IPS DF 6.9 (cell line): ENCODE results near the gene FANCL.
"Not testable (repeated sequence)": the region's sequence is repeated elsewhere in the genome, so short reads cannot be mapped to it uniquely, and the experiment has no call there.

ENCODE experiments used
- DNase-seq: peaks from one replicate; pipeline ENCODE4 v3.0.0-alpha.2; 2013; ENCODE audit warnings: low read depth, low spot score
- H3K27ac ChIP-seq: one replicate; pipeline ENCODE4 v1.5.1; 2013; ENCODE audit warnings: low read length, control low read depth
- H3K27me3 ChIP-seq: 2 replicates; pipeline ENCODE4 v1.6.1; 2013; ENCODE audit warnings: mild to moderate bottlenecking, low read length; ENCODE audit not compliant: control insufficient read depth, insufficient read depth
- H3K36me3 ChIP-seq: 2 replicates; pipeline ENCODE4 v1.6.1; 2013; ENCODE audit warnings: low read length; ENCODE audit not compliant: control insufficient read depth, insufficient read depth
- H3K4me1 ChIP-seq: 2 replicates; pipeline ENCODE4 v1.6.1; 2013; ENCODE audit warnings: low read length; ENCODE audit not compliant: control insufficient read depth, insufficient read depth
- H3K4me3 ChIP-seq: 2 replicates; pipeline ENCODE4 v1.5.1; 2013; ENCODE audit warnings: mild to moderate bottlenecking, low read length
- H3K9me3 ChIP-seq: 2 replicates; pipeline ENCODE4 v1.6.1; 2013; ENCODE audit warnings: low read length, inconsistent platforms; ENCODE audit not compliant: control insufficient read depth, insufficient read depth
- WGBS: extraction: QIAGEN DNeasy Blood & Tissue Kit; methylation state at CpG from one replicate; pipeline ENCODE4 v1.1.7; 2013; ENCODE audit warnings: mixed read lengths, missing lambda C conversion rate; ENCODE audit not compliant: insufficient read length, insufficient coverage; 5-methylcytosine and 5-hydroxymethylcytosine counted together

The FANCL gene

GRCh38 chr2:58155160-58155778, 85.9 kb downstream of the FANCL start:
- DNase-seq: no peak
- no peaks in the 10 kb centered on the region; the same call in 1 of the 2 replicates for H3K4me1 ChIP-seq
- no CpG with 5 or more reads among the region's 7 CpGs for WGBS
- no peak overlapping the region for H3K27ac ChIP-seq
- no peaks in the 10 kb centered on the region for H3K27me3 ChIP-seq
- no peaks in the 10 kb centered on the region for H3K36me3 ChIP-seq
- H3K9me3 ChIP-seq: no peaks in the 10 kb centered on the region
- H3K4me3 ChIP-seq: no peak overlapping the region

DNA sequence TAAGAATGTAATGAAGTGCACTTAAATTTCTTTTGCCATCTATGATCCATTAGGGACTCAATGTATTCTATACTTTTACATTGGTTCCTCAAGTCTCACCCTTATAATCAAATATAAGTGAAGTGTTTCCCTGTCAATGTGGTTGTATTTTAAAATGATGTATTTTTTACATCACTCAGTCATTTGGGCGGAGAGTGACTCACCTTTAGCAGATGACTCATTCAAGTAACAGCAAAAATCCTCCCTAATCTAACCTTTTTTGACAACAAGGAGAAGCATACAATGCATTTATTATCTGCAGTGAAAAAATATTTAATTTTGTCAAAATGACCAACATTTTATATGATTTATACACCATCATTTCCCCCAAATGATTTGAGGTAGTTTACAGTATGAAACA, 94.4 kb downstream of the FANCL start:
- no peaks in the 10 kb centered on the region for H3K36me3 ChIP-seq
- no peaks in the 10 kb centered on the region for H3K4me1 ChIP-seq
- no peak overlapping the region for H3K27ac ChIP-seq
- WGBS: no CpG with 5 or more reads among the region's 1 CpG
- H3K27me3 ChIP-seq: no peaks in the 10 kb centered on the region
- DNase-seq: no peak
- H3K4me3 ChIP-seq: no peak overlapping the region
- H3K9me3 ChIP-seq: no peaks in the 10 kb centered on the region

- H3K36me3 ChIP-seq, H3K4me1 ChIP-seq, H3K27me3 ChIP-seq, DNase-seq, H3K27ac ChIP-seq, H3K4me3 ChIP-seq, H3K9me3 ChIP-seq: not testable (repeated sequence)
- WGBS: no CpG with 5 or more reads among the region's 6 CpGs
Observed at GRCh38 chr2:58145769-58146168, 95.4 kb downstream of the FANCL start.

DNA sequence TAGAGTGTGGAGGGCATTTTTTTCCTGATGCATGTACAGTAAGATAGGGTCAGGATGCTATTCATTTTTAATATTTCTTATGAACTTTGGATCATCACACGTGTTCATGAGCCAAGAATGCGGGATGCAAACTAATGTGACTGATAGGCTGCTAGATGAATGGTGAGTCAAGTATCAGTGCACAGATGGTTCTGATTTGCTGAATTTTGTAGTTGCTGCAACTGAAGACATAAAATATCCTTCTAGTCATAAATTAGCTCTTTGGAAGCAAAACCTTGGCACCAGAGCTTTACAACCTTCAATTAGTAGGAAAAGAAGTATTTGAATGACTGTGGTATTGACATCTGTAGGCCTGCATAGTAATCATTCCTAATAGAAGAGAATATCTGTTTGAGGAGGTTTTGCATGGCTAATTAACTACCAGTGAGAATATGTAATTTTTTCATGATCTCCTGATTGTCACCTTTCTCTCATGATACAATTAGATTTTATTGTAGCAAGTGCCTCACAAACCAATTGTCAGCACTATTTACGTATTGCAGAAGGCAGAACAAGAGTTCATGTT, 100.5 kb downstream of the FANCL start:
- Histone ChIP-seq H3K36me3 (no peaks in the 10 kb centered on the region), H3K27ac (no peak overlapping the region), H3K4me1 (no peaks in the 10 kb centered on the region), H3K4me3 (no peak overlapping the region), H3K27me3 (no peaks in the 10 kb centered on the region), H3K9me3 (no peaks in the 10 kb centered on the region)
- no CpG with 5 or more reads among the region's 3 CpGs for WGBS
- DNase-seq: no peak

- H3K4me3 ChIP-seq: no peak overlapping the region
- H3K9me3 ChIP-seq: no peaks in the 10 kb centered on the region
- DNase-seq: no peak
- H3K27me3 ChIP-seq: no peaks in the 10 kb centered on the region
- no peak overlapping the region for H3K27ac ChIP-seq
- H3K4me1 ChIP-seq: no peaks in the 10 kb centered on the region
- H3K36me3 ChIP-seq: no peaks in the 10 kb centered on the region
- WGBS: no CpG with 5 or more reads among the region's 3 CpGs
Observed at GRCh38 chr2:58138396-58139030, 102.6 kb downstream of the FANCL start.

- Histone ChIP-seq H3K9me3 (no peaks in the 10 kb centered on the region), H3K4me3 (no peak overlapping the region), H3K27ac (no peak overlapping the region), H3K27me3 (no peaks in the 10 kb centered on the region), H3K4me1 (no peaks in the 10 kb centered on the region), H3K36me3 (no peaks in the 10 kb centered on the region)
- WGBS: no CpG with 5 or more reads among the region's 1 CpG
- DNase-seq: no peak
Observed at GRCh38 chr2:58137856-58138255, 103.3 kb downstream of the FANCL start.

DNA sequence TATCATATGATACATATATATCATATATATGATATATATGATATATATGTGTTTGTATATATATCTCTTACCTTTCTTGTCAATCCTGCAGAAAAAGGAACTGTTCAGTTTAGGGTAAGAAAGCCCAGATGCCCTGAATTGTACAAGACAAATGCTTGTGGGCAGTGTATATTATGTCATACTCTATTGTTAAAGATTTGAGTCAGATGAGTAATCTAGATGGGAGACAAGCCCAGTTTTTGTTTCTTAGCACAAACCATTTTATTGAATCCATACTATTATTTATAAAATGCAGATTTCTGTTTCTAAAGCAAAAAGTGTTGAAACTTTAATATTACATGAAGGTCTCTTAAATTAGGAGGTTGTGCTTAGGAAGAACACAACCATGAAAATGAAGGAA, 103.9 kb downstream of the FANCL start:
- DNase-seq: no peak
- no peak overlapping the region for H3K27ac ChIP-seq
- no peaks in the 10 kb centered on the region for H3K4me1 ChIP-seq
- no peaks in the 10 kb centered on the region for H3K27me3 ChIP-seq
- no peaks in the 10 kb centered on the region for H3K9me3 ChIP-seq
- H3K36me3 ChIP-seq: no peaks in the 10 kb centered on the region
- no peak overlapping the region for H3K4me3 ChIP-seq

GRCh38 chr2:58135861-58136260, 105.3 kb downstream of the FANCL start:
- WGBS: no CpG with 5 or more reads among the region's 2 CpGs
- Histone ChIP-seq H3K27ac (no peak overlapping the region), H3K4me3 (no peak overlapping the region), H3K36me3 (no peaks in the 10 kb centered on the region), H3K9me3 (no peaks in the 10 kb centered on the region), H3K4me1 (no peaks in the 10 kb centered on the region), H3K27me3 (no peaks in the 10 kb centered on the region)
- no peak for DNase-seq

DNA sequence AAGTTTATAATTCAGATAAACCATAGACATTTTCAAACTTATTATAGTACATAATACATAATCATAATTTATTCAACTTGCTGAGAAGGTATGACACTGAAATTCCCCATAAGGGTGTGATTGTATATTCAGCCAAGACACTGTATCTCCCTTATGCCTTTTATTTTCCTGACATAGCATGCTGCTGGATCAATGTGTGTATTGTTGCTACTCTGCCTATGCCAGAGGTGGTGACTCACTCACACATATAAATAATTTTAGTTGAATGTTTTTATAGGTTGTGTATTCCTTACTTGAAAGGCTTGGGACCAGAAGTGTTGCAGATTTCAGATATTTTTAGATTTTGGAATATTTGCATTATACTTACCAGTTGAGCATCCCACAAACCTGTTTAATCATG, 107.7 kb downstream of the FANCL start:
- H3K4me3 ChIP-seq: no peak overlapping the region
- H3K27ac ChIP-seq: no peak overlapping the region
- DNase-seq: no peak
- no peaks in the 10 kb centered on the region for H3K9me3 ChIP-seq
- H3K4me1 ChIP-seq: no peaks in the 10 kb centered on the region
- H3K27me3 ChIP-seq: no peaks in the 10 kb centered on the region
- no peaks in the 10 kb centered on the region for H3K36me3 ChIP-seq

DNA sequence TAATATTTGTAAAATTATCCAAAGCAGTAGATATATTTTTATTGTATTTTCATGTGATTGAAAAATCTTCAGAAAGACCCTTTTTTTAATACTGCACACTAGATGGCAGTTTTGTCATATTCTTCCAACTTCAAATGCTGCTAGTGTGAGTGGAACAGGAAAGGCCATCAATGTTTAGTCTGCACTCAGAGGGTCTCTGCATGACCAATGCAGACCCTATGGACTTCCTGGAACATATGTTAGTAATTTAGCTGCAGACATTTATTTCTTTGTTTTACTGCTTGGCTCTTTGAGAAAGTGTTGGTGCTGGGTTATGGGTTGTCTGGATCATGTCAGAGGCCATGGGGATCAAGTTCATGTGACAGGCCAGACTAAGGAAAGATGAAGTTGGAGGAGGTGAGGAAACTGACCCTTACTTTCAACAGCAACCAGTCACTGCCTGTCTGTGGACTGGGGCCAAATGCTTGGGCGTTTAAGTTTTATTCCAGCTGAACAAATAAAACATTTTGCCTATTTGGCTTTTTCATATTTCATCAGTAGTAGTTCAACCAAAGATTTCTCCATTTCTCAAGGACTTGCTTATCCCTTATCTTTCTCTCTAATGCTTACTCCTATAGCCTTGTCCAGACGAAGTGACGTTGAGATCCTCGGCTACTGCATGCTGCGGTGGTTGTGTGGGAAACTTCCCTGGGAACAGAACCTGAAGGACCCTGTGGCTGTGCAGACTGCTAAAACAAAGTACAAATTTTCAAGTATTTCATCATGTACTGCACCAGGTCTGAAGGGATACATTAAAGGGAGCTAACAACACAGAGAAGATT, 109.7 kb downstream of the FANCL start:
- Histone ChIP-seq H3K4me3 (no peak overlapping the region), H3K9me3 (no peaks in the 10 kb centered on the region), H3K36me3 (no peaks in the 10 kb centered on the region), H3K27ac (no peak overlapping the region), H3K27me3 (no peaks in the 10 kb centered on the region), H3K4me1 (no peaks in the 10 kb centered on the region)
- DNase-seq: no peak
- WGBS: no CpG with 5 or more reads among the region's 5 CpGs
